HG03439 (cell line): Measurements from ENCODE around the gene LPAR2.
"Not testable (repeated sequence)": the region's sequence is repeated elsewhere in the genome, so short reads cannot be mapped to it uniquely, and the experiment has no call there.

Experiments
- ATAC-seq: cut with Tn5 transposase; IDR thresholded peaks from one replicate; pipeline ENCODE4 v1.9.1; 2021; ENCODE audit warnings: mild to moderate bottlenecking, moderate library complexity; ENCODE audit not compliant: unreplicated experiment

LPAR2 gene

DNA sequence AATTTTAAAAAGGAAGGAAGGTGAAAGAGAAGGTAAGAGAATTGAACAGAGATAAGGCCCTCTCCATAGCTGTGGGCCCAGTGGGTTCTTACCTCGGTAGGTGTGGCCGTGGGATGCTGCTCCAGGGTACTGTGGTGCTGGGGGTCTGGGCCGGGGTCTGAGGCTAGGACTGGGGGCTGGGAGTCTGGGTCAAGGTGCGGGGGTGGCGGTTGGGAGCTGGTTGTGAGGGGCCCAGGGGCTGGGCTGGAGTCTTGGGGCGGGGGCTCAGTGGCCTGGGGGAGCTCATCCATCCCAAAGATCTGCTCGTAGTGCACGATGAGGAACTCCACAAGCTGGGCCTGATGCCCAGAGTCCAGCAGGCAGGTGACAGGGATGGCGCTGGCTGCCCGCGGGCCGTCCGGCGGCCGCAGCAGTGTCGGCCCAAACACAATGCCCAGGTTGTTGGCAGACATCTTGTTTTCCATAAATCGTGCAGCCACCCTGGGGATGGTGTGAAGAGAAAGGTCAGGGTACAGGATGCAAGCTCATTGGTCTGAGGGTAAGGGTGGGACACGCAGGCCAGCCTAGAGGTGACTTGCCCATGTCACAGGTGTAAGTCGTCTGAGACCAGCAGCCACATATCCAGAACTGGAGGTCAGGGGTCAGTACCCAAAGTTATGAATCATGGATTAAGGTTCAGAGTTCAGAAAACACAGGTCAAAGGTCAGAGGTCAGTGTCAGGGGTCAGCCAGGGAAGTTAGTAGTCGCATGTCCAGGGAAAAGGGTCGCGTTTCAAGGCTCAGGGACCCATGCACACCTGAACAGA, 5.9 kb upstream of the LPAR2 start:
- ATAC-seq, result no peak

DNA sequence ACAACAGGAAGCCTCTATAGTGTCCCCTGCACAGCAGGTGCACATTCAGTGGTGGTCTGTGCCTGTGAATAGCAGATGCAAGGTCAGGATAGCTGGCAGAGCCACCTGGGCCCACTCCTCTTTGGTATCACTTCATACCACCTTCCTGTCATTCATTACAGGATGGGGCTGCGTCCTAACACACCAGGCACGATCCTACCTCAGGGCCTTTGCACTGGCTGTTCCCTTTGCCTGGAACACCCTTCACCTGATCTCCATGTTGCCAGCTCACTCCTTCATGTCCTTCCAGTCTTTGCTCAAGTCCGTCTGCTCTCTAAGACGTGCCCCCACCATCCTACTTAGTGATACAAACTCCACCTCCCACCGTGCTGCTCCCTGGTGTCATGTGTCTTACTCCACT, 4.6 kb upstream of the LPAR2 start:
- no peak for ATAC-seq

DNA sequence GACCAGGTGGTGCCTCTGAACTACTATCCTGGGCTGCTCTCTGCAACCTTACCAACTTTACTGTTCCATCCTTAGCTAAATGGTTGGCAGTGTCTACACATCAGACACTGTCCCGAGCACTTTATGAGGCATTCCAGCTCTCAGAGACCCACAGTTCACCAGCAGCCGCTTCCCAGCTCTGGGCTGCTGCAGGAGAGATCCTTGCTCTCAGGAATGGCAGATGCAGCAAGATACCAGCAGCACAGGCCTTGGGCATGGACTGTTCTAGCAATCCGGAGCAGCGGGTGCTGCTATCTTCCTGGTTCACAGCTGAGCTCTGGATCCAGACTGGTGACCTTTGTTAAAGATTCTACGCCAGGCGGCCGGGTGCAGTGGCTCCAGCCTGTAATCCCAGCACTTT, 3.3 kb upstream of the LPAR2 start:
- ATAC-seq, result no peak

DNA sequence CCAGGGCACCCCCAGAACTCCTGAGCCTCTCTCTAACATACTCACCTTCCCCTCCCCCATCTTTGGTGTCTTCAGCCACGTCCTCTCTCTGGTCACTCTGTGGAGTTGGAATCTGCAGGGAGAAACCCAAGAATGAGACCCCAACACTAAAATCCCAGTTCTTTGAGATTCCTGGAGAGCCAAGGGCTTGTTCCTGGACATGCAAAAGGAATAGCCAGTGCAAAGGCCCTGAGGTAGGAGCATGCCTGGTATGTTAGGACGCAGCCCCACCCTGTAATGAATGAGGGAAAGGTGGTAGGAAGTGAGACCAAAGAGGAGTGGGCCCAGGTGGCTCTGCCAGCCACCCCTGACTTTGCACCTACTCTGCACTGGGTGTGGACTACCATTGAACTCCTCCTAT, 2.4 kb upstream of the LPAR2 start:
- no peak for ATAC-seq

DNA sequence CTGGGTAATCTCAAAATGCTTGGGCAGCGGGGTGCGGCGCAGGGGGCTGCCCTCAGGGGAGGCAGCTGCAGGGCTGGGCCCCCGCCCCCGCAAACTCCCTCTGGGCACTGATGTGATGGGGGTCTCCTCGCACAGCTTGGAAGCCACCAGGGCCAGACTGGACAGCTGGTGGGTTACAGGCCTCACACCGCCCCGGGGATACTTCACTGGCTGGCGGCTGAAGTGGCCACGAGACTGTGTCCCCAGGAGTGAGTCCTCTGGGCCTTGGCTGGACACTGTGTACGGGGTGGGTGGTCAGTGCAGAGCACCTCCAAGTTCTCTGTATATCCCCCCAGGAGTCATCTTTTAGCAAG, 2.0 kb upstream of the LPAR2 start:
- no peak for ATAC-seq

DNA sequence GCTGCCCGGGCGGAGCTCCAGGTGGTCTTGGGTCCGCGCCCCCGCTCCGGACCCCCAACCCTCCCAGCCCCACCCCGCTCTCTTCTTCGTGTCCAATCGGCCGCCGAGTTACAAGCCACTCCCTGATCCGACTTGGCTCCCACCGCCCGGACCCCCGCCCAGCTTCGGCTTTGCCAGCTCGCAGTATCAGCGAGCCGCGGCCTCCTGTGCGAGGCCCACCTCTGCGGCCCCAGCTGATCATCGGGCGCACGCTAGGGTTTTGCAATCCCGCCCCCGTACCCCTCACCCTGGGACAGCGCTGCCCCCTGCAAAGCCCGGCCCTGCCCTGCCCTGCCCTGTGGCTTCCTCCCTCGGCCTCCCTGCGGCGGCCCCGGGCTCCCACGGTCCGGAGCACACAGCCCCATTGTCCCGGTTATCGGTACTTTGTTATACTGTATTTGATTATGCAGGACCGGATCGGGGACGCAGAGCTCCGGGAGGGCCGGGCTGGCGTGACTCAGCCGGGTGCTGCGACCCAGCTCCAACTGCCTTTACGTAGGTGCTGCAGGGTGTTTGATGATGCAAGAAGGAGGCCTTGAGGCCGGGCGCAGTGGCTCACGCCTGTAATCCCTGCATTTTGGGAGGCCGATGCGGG, 598 bp upstream of the LPAR2 start:
- peak; percentile 6 for ATAC-seq

DNA sequence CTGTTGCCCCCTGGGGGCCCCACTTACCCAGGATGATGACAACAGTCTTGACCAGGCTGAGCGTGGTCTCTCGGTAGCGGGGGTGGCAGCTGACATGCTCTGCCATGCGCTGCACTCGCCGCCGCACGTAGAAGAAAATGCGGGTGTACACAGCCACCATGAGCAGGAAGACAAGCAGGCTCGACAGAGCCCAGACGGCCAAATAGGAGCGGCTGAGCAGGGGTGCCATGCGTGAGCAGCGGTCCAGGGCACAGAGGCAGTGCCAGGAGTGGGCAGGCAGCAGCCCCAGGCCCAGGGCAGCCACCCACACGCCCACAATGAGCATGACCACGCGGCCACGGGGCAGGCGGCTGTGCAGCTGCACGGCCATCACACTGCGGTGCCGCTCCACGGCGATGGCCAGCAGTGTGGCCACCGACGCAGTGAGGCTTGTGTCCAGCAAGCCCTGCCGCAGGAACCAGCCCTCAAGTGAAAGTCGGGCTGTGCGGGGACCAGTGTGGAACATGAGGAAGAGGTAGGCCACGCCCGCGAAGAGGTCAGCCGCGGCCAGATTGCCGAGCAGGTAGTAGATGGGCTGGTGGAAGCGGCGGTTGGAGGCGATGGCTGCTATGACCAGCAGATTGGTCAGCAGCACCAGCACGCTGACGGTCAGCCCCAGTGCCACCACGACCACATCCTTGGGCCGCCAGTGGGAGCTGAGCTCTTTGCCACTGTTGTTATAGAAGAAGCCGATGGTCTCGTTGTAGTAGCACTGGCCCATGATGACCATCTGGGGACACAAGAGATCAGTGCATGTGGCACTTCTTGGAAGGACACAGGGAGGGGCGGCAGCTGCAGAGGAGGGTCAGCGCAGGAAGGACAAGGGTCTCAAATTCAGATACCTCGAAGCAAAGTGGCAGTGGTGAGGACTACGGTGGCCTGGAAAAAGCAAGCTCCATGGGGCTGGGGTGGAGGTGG, 1.2 kb downstream of the LPAR2 start:
- ATAC-seq, result no peak

DNA sequence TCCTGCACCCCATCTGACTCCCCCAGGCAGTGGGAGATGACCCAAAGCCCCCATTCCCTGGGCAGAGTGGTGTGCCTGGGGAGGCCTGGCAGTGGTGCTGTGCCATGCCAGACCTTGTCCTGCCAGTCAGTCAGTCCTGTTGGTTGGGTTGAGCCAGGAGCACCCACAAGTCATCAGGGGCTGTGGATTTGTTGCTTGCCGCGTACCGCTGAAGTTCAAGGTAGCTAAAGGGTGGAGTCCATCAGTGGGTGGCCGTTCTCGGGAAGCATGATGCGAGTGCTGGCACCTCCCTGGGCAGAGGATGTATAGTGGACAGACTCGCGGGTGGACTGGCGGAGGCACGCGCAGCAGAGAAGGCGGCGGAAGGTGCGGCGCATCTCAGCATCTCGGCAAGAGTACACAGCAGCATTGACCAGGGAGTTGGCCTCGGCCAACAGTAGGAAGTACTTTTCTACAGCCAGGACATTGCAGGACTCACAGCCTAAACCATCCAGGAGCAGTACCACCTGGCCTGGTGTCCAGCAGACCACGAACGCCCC, 3.9 kb downstream of the LPAR2 start:
- no peak for ATAC-seq

DNA sequence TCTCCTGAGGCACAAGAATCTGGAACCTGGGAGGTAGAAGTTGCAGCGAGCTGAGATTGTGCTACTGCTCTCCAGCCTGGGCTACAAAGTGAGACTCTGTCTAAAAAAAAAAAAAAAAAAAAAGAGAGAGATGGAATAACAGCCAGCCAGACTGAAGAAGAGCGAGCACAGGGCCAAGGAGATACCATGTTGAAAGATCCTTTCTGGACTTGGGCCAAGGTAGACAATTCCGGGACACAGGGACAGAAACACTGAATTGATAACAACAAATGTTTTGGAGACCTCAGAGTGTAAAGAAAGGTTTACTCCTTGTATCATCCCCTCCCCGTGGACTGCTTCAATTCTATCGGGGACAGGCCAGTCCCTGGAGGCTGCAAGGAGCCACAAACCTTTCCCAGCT, 4.6 kb downstream of the LPAR2 start:
- ATAC-seq, result no peak

DNA sequence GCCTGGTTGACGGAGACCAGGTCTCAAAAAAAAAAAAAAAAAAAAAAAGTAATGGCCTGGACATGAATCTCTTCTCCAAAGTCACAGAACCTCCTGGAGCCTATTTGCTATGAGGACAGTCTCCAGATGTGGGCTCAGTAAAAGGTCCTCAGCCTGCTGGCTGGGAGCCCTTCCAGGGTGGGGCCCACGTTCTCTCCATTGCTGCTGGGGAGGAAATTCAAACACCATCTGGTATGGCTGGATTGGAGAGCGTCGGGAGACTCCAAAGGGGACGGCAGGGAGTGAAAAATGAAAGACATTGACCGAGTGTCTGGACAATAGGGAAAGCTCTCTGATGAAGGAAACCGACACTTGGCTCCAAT, 8.2 kb downstream of the LPAR2 start:
- no peak for ATAC-seq

DNA sequence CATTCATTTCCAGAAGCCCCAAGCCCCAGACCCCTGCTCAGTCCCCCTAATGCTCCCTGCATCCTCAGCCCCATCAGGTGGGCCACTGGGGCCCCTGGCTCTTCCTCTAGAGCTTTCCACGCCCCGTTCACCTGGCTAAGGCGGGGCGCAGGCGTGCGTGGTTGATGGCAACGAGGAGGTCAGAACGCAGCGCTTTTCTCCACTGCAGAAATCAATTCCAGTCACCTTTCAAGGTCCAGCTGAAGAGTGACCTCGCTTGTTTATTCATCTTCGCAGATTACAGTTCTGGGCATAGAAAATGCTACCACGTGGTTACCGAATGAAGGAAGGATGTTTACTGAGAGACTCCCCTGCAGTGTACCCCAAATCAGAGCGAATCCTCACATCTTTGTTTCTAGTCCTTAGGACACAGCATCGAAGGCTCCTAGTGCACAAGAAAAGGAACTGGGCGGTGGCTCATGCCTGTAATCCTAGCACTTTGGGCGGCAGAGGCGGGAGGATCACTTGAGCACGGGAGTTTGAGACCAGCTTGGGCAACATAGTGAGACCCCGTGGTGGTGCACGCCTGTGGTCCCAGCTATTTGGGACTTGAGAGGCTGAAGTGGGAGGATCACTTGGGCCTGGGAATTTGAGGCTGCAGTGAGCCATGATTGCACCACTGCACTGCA, 8.7 kb downstream of the LPAR2 start:
- no peak for ATAC-seq

DNA sequence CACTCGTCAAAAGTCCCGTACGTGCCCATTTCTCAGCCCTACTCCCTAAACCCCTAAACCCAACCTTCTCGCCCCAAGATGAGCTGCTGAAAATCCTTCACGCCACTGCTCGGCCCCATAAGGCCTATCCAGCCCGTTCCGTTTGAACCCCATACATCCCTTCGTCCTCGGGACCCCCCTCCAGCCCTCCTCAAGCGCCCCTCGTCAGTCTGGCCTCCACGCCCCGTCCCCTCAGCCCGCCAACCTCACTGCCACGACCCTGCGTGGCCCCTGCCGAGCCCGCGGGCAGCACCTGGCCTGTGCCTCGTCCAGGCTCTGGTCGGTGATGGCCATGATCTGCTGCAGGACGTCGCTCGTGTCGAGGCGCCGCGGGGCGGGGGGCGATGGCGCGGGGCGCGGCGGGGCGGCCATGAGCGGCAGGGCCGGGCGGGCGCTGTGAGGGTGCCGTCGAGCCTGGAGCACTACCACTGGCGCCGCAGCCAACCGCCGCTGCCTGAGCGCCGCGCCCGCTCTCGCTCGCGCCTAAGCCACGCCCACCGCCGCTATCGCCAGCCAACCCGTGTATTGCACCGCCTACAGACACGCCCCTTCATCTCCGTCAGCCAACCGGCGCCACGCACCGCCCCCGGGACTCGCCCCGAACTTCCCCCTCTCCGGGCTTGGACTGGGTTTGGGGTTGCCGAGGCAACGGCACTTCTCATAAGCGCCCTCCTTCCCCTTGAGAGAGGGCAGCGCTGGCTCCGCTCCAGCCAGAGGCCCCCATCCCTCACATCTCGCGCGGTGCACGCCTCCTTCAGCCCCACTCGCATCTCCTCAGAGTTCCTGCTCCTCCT, 9.6 kb downstream of the LPAR2 start, which contains the start of gene PBX4:
Gene PBX4 (minus strand): TSS at position 469 of the 833 bp plus-strand sequence. CDS start 58 bp downstream, at position 411.
- ATAC-seq, result peak; percentile 90

DNA sequence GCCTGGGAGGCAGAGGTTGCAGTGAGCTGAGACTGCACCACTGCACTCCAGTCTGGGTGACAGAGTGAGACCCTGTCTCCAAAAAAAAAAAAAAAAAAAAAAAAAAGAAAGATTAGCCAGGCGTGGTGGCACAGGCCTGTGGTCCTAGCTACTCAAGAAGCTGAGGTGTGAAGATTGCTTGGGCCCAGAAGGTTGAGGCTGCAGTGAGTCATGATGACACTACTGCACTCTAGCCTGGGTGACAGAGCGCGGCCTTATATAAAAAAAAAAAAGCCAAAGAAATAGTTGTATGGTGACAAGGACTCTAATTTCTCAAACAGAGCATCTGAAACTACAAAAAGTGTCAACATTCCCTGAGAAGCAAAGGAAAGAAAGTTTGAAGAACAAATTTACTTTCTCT, 12.9 kb downstream of the LPAR2 start:
- ATAC-seq, result no peak

DNA sequence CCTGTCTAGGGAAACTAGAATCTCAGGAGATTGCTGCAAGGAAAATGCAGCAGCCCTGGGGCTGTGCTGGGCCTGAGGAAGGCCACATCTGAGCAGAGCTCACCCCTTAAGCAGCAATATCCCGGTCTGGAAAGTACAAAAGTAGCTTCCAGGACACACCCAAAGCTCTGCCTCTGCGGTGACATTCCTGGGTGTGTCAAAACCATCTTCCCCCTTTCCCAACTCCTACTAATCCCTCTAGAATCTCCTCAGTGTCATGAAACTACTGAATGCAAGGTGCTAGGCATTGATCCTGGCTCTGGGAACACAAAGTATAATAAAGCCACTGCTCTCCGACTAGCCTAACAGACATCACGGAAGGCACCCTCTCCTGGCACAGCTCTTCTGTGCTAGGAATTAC, 14.5 kb downstream of the LPAR2 start:
- ATAC-seq, result no peak

DNA sequence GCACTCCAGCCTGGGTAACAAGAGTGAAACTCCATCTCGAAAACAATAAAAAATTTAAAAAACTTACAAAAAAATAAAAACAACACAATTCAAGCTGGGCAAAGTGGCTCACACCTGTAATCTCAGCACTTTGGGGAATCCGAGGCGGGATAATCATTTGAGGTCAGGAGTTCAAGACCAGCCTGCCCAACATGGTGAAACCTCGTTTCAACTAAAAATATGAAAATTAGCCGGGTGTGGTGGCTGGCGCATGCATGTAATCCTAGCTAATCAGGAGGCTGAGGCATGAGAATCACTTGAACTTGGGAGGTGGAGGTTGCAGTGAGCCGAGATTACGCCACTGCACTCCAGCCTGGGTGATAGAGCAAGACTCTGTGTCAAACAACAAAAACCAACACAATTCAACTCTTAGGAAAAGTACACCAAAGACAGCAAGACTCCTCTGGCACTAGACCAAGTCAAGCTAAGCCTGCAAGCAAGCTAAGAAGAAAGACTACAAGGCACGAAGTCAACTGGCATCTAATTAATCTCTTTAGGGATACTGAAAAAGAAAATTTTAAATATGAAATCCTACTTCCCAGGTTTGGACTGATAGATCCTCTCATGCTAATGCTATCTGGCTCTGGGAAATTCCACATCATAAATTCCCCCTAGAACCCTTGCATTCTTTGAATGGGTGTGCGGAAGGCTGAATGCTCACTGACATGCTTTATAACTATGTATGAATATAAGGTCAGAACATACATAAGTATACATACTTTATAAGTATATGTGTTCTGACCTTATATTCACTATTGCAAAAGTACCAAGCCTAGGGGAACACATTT, 17.4 kb downstream of the LPAR2 start:
- ATAC-seq, result no peak

DNA sequence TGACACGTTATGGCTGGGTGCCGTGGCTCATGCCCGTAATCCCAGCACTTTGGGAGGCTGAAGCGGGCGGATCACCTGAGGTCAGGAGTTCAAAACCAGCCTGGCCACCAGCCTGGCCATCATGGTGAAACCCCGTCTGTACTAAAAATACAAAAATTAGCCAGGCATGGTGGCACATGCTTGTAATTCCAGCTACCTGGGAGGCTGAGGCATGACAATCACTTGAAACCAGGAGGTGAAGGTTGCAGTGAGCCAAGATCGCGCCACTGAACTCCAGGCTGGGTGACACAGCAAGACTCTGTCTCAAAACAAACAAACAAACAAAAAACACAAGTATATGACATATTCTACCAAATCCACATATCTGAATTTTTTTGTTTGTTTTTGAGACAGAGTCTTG, 21.3 kb downstream of the LPAR2 start:
- not testable (repeated sequence) for ATAC-seq

DNA sequence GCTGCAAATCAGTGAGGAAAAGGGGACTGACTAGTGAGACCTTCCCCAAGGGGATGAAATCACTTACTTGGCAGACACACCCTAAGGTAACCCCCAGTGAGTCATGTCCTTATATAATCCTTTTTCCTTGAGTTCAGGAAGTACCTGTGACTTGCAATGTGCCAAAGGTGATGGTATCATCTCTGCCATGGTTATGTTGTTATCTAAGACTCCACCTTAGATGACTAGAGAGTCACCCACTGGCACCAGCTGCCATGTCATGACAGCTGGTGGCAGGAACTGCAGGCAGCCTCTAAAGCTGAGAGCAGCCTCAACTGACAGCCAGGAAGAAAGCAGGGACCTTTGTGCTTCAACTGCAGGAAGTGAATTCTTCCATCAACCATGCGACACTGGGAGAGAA, 22.0 kb downstream of the LPAR2 start:
- no peak for ATAC-seq

DNA sequence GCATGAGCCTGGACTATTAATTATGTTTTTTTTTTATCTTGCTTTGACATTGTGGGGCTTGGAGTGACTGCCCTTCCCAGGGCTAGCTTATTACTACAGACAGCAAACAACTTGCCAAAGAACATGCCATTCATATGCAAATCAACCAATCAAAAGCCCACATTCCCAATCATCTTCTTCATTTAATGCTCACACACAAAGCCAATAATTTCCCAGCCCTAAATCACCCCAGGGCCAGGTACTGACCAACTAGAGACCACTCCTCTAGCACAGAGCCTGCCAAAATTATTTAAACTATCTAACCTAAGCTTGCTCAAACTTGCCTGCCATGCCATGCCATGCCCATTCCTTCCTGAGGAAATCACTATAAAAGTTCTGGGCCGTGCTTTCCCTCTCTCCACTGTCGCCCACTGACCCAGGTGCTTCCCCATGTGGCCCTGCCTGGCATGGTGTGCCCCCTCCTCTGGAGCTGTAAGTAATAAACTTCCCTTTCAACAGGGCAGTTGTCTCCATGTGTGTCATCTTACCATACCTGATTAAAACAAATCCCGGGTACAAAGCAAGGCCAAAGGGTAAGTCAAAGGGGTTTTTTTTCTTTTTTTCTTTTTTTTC, 25.2 kb downstream of the LPAR2 start:
- ATAC-seq, result no peak
